ENCODE measurements around the gene IRF2BP2.
"Not testable (repeated sequence)": the region's sequence is repeated elsewhere in the genome, so short reads cannot be mapped to it uniquely, and the experiment has no call there.

Gene IRF2BP2

GRCh38 chr1:234602334-234603220 lies 7.4 kb downstream of the IRF2BP2 start:
- no peak for DNase-seq (ENCODE audit: low read depth in 1 of 2, low spot score in 1 of 2)

- no peak for DNase-seq (ENCODE audit: low read depth in 1 of 2, low spot score in 1 of 2)
Observed at GRCh38 chr1:234601301-234602017, 8.5 kb downstream of the IRF2BP2 start.

GRCh38 chr1:234600418-234601281 lies 9.3 kb downstream of the IRF2BP2 start:
- no peak for DNase-seq (ENCODE audit: low read depth in 1 of 2, low spot score in 1 of 2)

- DNase-seq (ENCODE audit: low read depth in 1 of 2, low spot score in 1 of 2) = peak; percentile 28 to 54
Observed at GRCh38 chr1:234599617-234600417, 10.2 kb downstream of the IRF2BP2 start.

- DNase-seq (ENCODE audit: low read depth in 1 of 2, low spot score in 1 of 2) = no peak
Observed at GRCh38 chr1:234598974-234599616, 10.9 kb downstream of the IRF2BP2 start.

GRCh38 chr1:234597894-234598293 lies 12.1 kb downstream of the IRF2BP2 start:
- DNase-seq (ENCODE audit: low read depth in 1 of 2, low spot score in 1 of 2) = peak; percentile 25 to 30

GRCh38 chr1:234595899-234596298 lies 14.1 kb downstream of the IRF2BP2 start:
- DNase-seq (ENCODE audit: low read depth in 1 of 2, low spot score in 1 of 2) = no peak

GRCh38 chr1:234594575-234594974 lies 15.4 kb downstream of the IRF2BP2 start:
- DNase-seq (ENCODE audit: low read depth in 1 of 2, low spot score in 1 of 2) = not testable (repeated sequence)

GRCh38 chr1:234593771-234594504 lies 16.0 kb downstream of the IRF2BP2 start:
- DNase-seq (ENCODE audit: low read depth in 1 of 2, low spot score in 1 of 2) = no peak

- no peak for DNase-seq (ENCODE audit: low read depth in 1 of 2, low spot score in 1 of 2)
Observed at GRCh38 chr1:234593109-234593508, 16.9 kb downstream of the IRF2BP2 start.

GRCh38 chr1:234592240-234592639 lies 17.7 kb downstream of the IRF2BP2 start:
- no peak for DNase-seq (ENCODE audit: low read depth in 1 of 2, low spot score in 1 of 2)

- DNase-seq (ENCODE audit: low read depth in 1 of 2, low spot score in 1 of 2) = no peak
Observed at GRCh38 chr1:234591131-234591530, 18.8 kb downstream of the IRF2BP2 start.

- DNase-seq (ENCODE audit: low read depth in 1 of 2, low spot score in 1 of 2) = no peak
Observed at GRCh38 chr1:234589854-234590620, 19.9 kb downstream of the IRF2BP2 start.

GRCh38 chr1:234589064-234589800 lies 20.7 kb downstream of the IRF2BP2 start:
- no peak for DNase-seq (ENCODE audit: low read depth in 1 of 2, low spot score in 1 of 2)

- no peak for DNase-seq (ENCODE audit: low read depth in 1 of 2, low spot score in 1 of 2)
Observed at GRCh38 chr1:234588386-234588785, 21.6 kb downstream of the IRF2BP2 start.

GRCh38 chr1:234586892-234587485 lies 23.0 kb downstream of the IRF2BP2 start:
- DNase-seq (ENCODE audit: low read depth in 1 of 2, low spot score in 1 of 2) = no peak

- DNase-seq (ENCODE audit: low read depth in 1 of 2, low spot score in 1 of 2) = no peak
Observed at GRCh38 chr1:234586304-234586703, 23.7 kb downstream of the IRF2BP2 start.

Data from activated T-helper 1 cell treated with anti-CD3 and anti-CD28 coated beads, Interleukin-2, amount 50 U/mL, for 16 hours (primary cell).